PC-3 (cell line): ENCODE measurements around the gene PXT1. TPM values are rescaled to one million over a fixed set of nuclear protein-coding genes. Genes with fewer than 3 reads are reported as not detected.
"Not testable (repeated sequence)": the region's sequence is repeated elsewhere in the genome, so short reads cannot be mapped to it uniquely, and the experiment has no call there.

ENCODE experiments used
- ATAC-seq: fragments of 200-7000 bp; cut with Tn5 transposase; 2 replicates; pipeline ENCODE4 v1.9.1; 2020; ENCODE audit warnings: mild to moderate bottlenecking, moderate library complexity
- BruUV-seq: library from RNA; stranded (reverse); fragments of 400-500 nt; replicated peaks from 2 replicates; lab custom pipeline; 2021; lab: Mats Ljungman, UMichigan
- CTCF ChIA-PET: fragments of 300-600 bp; sonication (Branson Sonifier 250); formaldehyde crosslinking; loops from one replicate; lab custom pipeline; 2022; ENCODE audit warnings: antibody characterized with exemption; lab: Charles Lee
- POLR2A ChIA-PET: fragments of 300-600 bp; sonication (Branson Sonifier 250); formaldehyde crosslinking; loops from one replicate; lab custom pipeline; 2022; ENCODE audit warnings: antibody characterized with exemption; ENCODE audit not compliant: unreplicated experiment; lab: Charles Lee
- DNase-seq: peaks from one replicate; pipeline ENCODE4 v3.0.0-alpha.2; 2015
- H2AFZ ChIP-seq: fragments of 300-600 bp; sonication (generic); 2 replicates; pipeline ENCODE4 v1.6.0; 2016; ENCODE audit warnings: antibody characterized with exemption, low read length
- H3F3A ChIP-seq: fragments of 300-600 bp; sonication (generic); one replicate; pipeline ENCODE4 v1.6.0; 2017; ENCODE audit warnings: antibody characterized with exemption, low read length, control low read depth, mild to moderate bottlenecking; ENCODE audit not compliant: unreplicated experiment
- H3K27ac ChIP-seq: fragments of 300-600 bp; sonication (generic); 2 replicates; pipeline ENCODE4 v1.5.1; 2016; ENCODE audit warnings: mild to moderate bottlenecking, low read length
- H3K27me3 ChIP-seq: fragments of 300-600 bp; sonication (generic); 2 replicates; pipeline ENCODE4 v1.6.1; 2016; ENCODE audit warnings: low read length, mixed read lengths
- H3K36me3 ChIP-seq: fragments of 300-600 bp; sonication (generic); 2 replicates; pipeline ENCODE4 v1.6.1; 2016; ENCODE audit warnings: low read depth, mixed run types, low read length, mixed read lengths
- H3K4me1 ChIP-seq: fragments of 300-600 bp; sonication (generic); 2 replicates; pipeline ENCODE4 v1.5.1; 2016; ENCODE audit warnings: low read length; ENCODE audit not compliant: insufficient read depth
- H3K4me2 ChIP-seq: fragments of 300-600 bp; sonication (generic); 2 replicates; pipeline ENCODE4 v1.6.0; 2016; ENCODE audit warnings: low read length
- H3K4me3 ChIP-seq: fragments of 300-600 bp; sonication (generic); 2 replicates; pipeline ENCODE4 v1.5.1; 2016; ENCODE audit warnings: mild to moderate bottlenecking, low read length, mixed read lengths
- H3K79me2 ChIP-seq: fragments of 300-600 bp; sonication (generic); 2 replicates; pipeline ENCODE4 v1.6.1; 2017; ENCODE audit warnings: low read length, mixed read lengths
- H3K9ac ChIP-seq: fragments of 300-600 bp; sonication (generic); 2 replicates; pipeline ENCODE4 v1.6.0; 2016; ENCODE audit warnings: mild to moderate bottlenecking, low read length
- H3K9me2 ChIP-seq: fragments of 300-600 bp; sonication (generic); replicated peaks from 2 replicates; pipeline ENCODE4 v1.6.1; 2016; ENCODE audit warnings: mixed run types, low read length, mixed read lengths
- H3K9me3 ChIP-seq: fragments of 300-600 bp; sonication (generic); 2 replicates; pipeline ENCODE4 v1.6.1; 2016; ENCODE audit warnings: low read length, mixed read lengths
- H4K20me1 ChIP-seq: fragments of 300-600 bp; sonication (generic); 2 replicates; pipeline ENCODE4 v1.6.1; 2016; ENCODE audit warnings: low read length, mixed read lengths
- CTCF ChIP-seq: fragments of 300-600 bp; sonication (generic); conservative IDR thresholded peaks from 2 replicates; pipeline ENCODE4 v1.5.1; 2017; ENCODE audit warnings: antibody characterized with exemption, low read depth, mild to moderate bottlenecking, low read length
- EZH2 ChIP-seq: fragments of 300-600 bp; sonication (generic); IDR thresholded peaks from one replicate; pipeline ENCODE4 v1.6.1; 2017; ENCODE audit warnings: antibody characterized with exemption, mild to moderate bottlenecking, low read length; ENCODE audit not compliant: unreplicated experiment
- EZH2phosphoT487 ChIP-seq: fragments of 300-600 bp; sonication (generic); IDR thresholded peaks from 2 replicates; pipeline ENCODE4 v1.6.1; 2018; ENCODE audit warnings: mild to moderate bottlenecking, antibody characterized with exemption, low read length, borderline replicate concordance
- intact Hi-C: fragments of 100-400 bp; cut with micrococcal nuclease; formaldehyde crosslinking; loops from 2 replicates; pipeline ENCODE4 v1.9.0; 2023
- total RNA-seq: library from RNA; depleted of rRNA; stranded (reverse); fragments of >200 nt; gene quantifications from 2 replicates; pipeline ENCODE4 v1.2.3, GENCODE V29; 2014

Gene PXT1
- total RNA-seq, 1 experiment from 2014 or later = not detected

GRCh38 chr6:36459501-36459900 is 16.8 kb upstream of the PXT1 start:
- H3K27ac ChIP-seq = no peak overlapping the region
- H3K4me1 ChIP-seq = no peaks in the 10 kb centered on the region
- H3K79me2 ChIP-seq = peaks cover 89% of the 10 kb centered on the region
- H3K4me2 ChIP-seq = no peak overlapping the region
- BruUV-seq = no TSS peak
- TF ChIP-seq EZH2 = no peak
- no peak for TF ChIP-seq CTCF
- TF ChIP-seq EZH2phosphoT487 = no peak
- H3K27me3 ChIP-seq = no peaks in the 10 kb centered on the region
- intact Hi-C loops = no loop called here
- H3F3A ChIP-seq = no peaks in the 10 kb centered on the region
- H4K20me1 ChIP-seq = no peaks in the 10 kb centered on the region
- DNase-seq (no peak), ATAC-seq (no peak)
- CTCF ChIA-PET = no interaction called here
- H3K9me3 ChIP-seq = no peaks in the 10 kb centered on the region
- POLR2A ChIA-PET = no interaction called here
- H2AFZ ChIP-seq = no peak overlapping the region
- H3K36me3 ChIP-seq = no peaks in the 10 kb centered on the region
- H3K9ac ChIP-seq = no peak overlapping the region
- H3K4me3 ChIP-seq = no peak overlapping the region
- H3K9me2 ChIP-seq = no peaks in the 10 kb centered on the region

GRCh38 chr6:36455486-36456027 is 12.9 kb upstream of the PXT1 start:
- no peaks in the 10 kb centered on the region; the same call in 1 of the 2 replicates for H3K36me3 ChIP-seq
- H3F3A ChIP-seq = no peaks in the 10 kb centered on the region
- H3K27me3 ChIP-seq = no peaks in the 10 kb centered on the region
- no peak overlapping the region for H3K4me2 ChIP-seq
- BruUV-seq = no TSS peak
- no peak overlapping the region for H3K9ac ChIP-seq
- no peak overlapping the region for H3K4me3 ChIP-seq
- H2AFZ ChIP-seq = no peak overlapping the region
- ChIA-PET POLR2A (no interaction called here), CTCF (interaction anchor here (0.6 kb wide), 1 partner anchor 78 kb away, joined by 4 read pairs; no protein-coding TSS in a partner anchor)
- no peaks in the 10 kb centered on the region for H3K9me3 ChIP-seq
- ATAC-seq = no peak
- no peaks in the 10 kb centered on the region for H4K20me1 ChIP-seq
- no peak overlapping the region for H3K27ac ChIP-seq
- intact Hi-C loops = no loop called here
- no peak for TF ChIP-seq EZH2phosphoT487
- no peak for TF ChIP-seq CTCF
- no peak for TF ChIP-seq EZH2
- peaks cover 92% of the 10 kb centered on the region for H3K79me2 ChIP-seq
- peak; percentile 39 for DNase-seq
- no peaks in the 10 kb centered on the region for H3K9me2 ChIP-seq
- H3K4me1 ChIP-seq = no peaks in the 10 kb centered on the region

- H2AFZ ChIP-seq, DNase-seq, H3K27me3 ChIP-seq, H3K27ac ChIP-seq, H3K9me3 ChIP-seq, H3F3A ChIP-seq, H3K9me2 ChIP-seq, H3K4me2 ChIP-seq, H3K4me3 ChIP-seq, intact Hi-C loops, ATAC-seq, BruUV-seq, CTCF ChIA-PET, H4K20me1 ChIP-seq, H3K9ac ChIP-seq, H3K4me1 ChIP-seq: not testable (repeated sequence)
- Histone ChIP-seq H3K79me2 (peaks cover 94% of the 10 kb centered on the region), H3K36me3 (peaks cover 11% of the 10 kb centered on the region)
- POLR2A ChIA-PET = interaction anchor here (0.7 kb wide), 1 partner anchor 805 kb away, joined by 9 read pairs; the partner anchor contains the start of gene TBC1D22B
These were observed 10.2 kb upstream of the PXT1 start for GRCh38 chr6:36452897-36453296.

- POLR2A ChIA-PET, H3K4me1 ChIP-seq, H2AFZ ChIP-seq, H3K9ac ChIP-seq, H3K4me2 ChIP-seq, H3K4me3 ChIP-seq, H4K20me1 ChIP-seq, ATAC-seq, DNase-seq, H3F3A ChIP-seq, BruUV-seq, H3K27me3 ChIP-seq, H3K9me2 ChIP-seq, intact Hi-C loops, H3K9me3 ChIP-seq, H3K27ac ChIP-seq: not testable (repeated sequence)
- CTCF ChIA-PET = interaction anchor here (0.6 kb wide), 1 partner anchor 104 kb away, joined by 5 read pairs; no protein-coding TSS in a partner anchor
- H3K36me3 ChIP-seq = peaks cover 11% of the 10 kb centered on the region
- peaks cover 96% of the 10 kb centered on the region for H3K79me2 ChIP-seq
These were observed 6.5 kb upstream of the PXT1 start for GRCh38 chr6:36449173-36449572.
